ENCODE data around the gene DDX31. TPM values are rescaled to one million over a fixed set of nuclear protein-coding genes. Genes with fewer than 3 reads are reported as not detected.

DDX31 gene
- total RNA-seq, 1 experiment from 2014 or later: 19.2 TPM

DNA sequence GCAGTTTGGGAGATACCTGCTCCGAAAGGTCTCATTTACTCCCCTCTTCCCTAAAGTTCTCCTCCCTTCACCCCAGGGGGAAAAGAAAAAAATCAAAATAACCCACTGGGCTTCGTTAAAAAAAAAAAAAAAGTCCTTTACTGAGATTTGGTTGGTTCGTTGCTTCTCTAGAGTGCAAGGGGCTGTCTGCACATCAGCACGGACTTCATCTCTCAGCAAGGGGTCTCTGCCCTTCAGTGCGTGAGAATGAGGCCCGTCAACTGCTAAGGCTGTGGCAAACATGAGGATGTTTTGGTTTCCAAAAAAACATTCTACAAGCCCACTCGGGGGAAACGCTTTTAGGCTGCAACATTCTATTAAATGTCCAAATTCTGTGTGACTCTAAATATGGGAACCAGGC, 77.3 kb downstream of the DDX31 start:
- CTCF ChIA-PET: no interaction called here
- POLR2A ChIA-PET (ENCODE audit: unreplicated experiment): no interaction called here
- H3K4me2 ChIP-seq: no peak overlapping the region
- H3K9me2 ChIP-seq (ENCODE audit: insufficient read depth): no peaks in the 10 kb centered on the region
- no peaks in the 10 kb centered on the region for H3K4me1 ChIP-seq (replicated peaks; ENCODE audit: insufficient read depth)
- no peaks in the 10 kb centered on the region for H3K79me2 ChIP-seq (ENCODE audit: low read depth)
- no TSS peak for BruUV-seq (replicated peaks)
- no peaks in the 10 kb centered on the region for H3K9me3 ChIP-seq (ENCODE audit: insufficient read depth, low read depth)
- H3K27me3 ChIP-seq (ENCODE audit: insufficient read depth, low read depth): no peaks in the 10 kb centered on the region
- peaks cover 6% of the 10 kb centered on the region; the same call in 1 of the 2 replicates for H4K20me1 ChIP-seq (ENCODE audit: insufficient read depth)
- TF ChIP-seq EZH2 (IDR thresholded peaks at IDR 0.05; ENCODE audit: low read depth): no peak
- TF ChIP-seq, protein P1, sequence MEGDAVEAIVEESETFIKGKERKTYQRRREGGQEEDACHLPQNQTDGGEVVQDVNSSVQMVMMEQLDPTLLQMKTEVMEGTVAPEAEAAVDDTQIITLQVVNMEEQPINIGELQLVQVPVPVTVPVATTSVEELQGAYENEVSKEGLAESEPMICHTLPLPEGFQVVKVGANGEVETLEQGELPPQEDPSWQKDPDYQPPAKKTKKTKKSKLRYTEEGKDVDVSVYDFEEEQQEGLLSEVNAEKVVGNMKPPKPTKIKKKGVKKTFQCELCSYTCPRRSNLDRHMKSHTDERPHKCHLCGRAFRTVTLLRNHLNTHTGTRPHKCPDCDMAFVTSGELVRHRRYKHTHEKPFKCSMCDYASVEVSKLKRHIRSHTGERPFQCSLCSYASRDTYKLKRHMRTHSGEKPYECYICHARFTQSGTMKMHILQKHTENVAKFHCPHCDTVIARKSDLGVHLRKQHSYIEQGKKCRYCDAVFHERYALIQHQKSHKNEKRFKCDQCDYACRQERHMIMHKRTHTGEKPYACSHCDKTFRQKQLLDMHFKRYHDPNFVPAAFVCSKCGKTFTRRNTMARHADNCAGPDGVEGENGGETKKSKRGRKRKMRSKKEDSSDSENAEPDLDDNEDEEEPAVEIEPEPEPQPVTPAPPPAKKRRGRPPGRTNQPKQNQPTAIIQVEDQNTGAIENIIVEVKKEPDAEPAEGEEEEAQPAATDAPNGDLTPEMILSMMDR (conservative IDR thresholded peaks at IDR 0.05): no peak
- H3K36me3 ChIP-seq (ENCODE audit: low read depth): no peaks in the 10 kb centered on the region
- H2AFZ ChIP-seq: no peak overlapping the region
- DNase-seq: peak in 1 of 2 experiments; percentile 4
- H3F3A ChIP-seq (ENCODE audit: insufficient read depth, low read depth): no peaks in the 10 kb centered on the region
- intact Hi-C loops (cut with micrococcal nuclease; ENCODE audit: unreplicated experiment): no loop called here
- H3K4me3 ChIP-seq: no peak overlapping the region
- no peak overlapping the region for H3K27ac ChIP-seq

DNA sequence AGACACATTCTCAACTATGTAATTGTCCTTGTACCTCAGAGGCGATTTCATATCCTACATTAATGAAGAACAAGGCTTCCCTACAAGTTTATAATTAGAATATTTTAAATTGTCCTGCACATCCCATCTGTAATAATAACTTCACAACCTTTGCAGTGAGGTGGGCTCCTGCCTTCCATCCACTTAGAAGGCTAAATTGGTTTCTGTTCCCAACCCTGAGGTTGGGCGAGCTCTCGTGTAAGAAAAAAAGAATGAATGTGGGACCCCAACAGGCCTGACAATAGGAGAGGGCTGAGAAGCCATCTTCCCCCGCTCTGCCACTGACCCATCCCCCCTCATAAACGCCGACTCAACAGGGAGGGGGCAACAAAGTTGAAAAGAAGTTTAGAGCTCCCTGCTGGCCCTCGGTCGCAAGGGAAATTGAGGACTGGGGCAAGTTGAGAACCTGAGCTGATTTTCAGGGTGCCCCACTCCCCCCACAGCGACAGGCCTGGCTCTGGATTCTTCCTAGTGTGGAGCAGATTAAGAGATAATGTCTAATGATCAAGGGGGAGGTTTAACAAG, 78.0 kb downstream of the DDX31 start:
- no TSS peak for BruUV-seq (replicated peaks)
- Histone ChIP-seq H3K79me2 (ENCODE audit: low read depth) (no peaks in the 10 kb centered on the region), H3K9me2 (ENCODE audit: insufficient read depth) (no peaks in the 10 kb centered on the region), H3K4me2 (no peak overlapping the region), H3K27me3 (ENCODE audit: insufficient read depth, low read depth) (no peaks in the 10 kb centered on the region), H3K27ac (no peak overlapping the region), H2AFZ (no peak overlapping the region), H3K4me1 (replicated peaks; ENCODE audit: insufficient read depth) (no peaks in the 10 kb centered on the region), H3K4me3 (no peak overlapping the region), H3F3A (ENCODE audit: insufficient read depth, low read depth) (no peaks in the 10 kb centered on the region), H3K36me3 (ENCODE audit: low read depth) (no peaks in the 10 kb centered on the region), H3K9me3 (ENCODE audit: insufficient read depth, low read depth) (no peaks in the 10 kb centered on the region), H4K20me1 (ENCODE audit: insufficient read depth) (peaks cover 6% of the 10 kb centered on the region; the same call in 1 of the 2 replicates)
- CTCF ChIA-PET: no interaction called here
- intact Hi-C loops (cut with micrococcal nuclease; ENCODE audit: unreplicated experiment): no loop called here
- TF ChIP-seq, protein P1 (conservative IDR thresholded peaks at IDR 0.05): no peak
- no peak for TF ChIP-seq EZH2 (IDR thresholded peaks at IDR 0.05; ENCODE audit: low read depth)
- POLR2A ChIA-PET (ENCODE audit: unreplicated experiment): no interaction called here
- peak in 1 of 2 experiments; percentile 28 for DNase-seq

DNA sequence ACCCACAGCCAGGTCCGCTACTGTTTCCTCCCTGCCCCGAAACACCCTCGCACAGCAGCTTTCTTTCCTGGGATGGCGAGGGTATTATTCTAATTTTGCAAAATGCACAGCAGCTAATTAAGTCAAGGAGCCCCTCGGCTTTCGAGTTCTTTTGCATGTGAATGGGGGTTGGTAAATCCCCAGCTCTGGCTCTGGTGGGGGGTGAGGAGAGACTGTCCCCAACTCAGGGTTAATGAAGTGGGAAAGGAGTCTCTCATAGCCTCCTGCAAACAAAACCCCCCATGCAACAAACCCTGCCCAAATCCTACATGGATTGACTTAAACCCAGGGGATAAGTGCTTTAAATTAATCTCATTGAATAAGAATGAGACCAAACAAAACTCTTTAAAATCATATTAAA, 78.5 kb downstream of the DDX31 start:
- H3K4me1 ChIP-seq (replicated peaks; ENCODE audit: insufficient read depth): no peaks in the 10 kb centered on the region
- no peaks in the 10 kb centered on the region for H3K79me2 ChIP-seq (ENCODE audit: low read depth)
- ChIA-PET CTCF (no interaction called here), POLR2A (ENCODE audit: unreplicated experiment) (no interaction called here)
- no peaks in the 10 kb centered on the region for H3F3A ChIP-seq (ENCODE audit: insufficient read depth, low read depth)
- H3K4me2 ChIP-seq: no peak overlapping the region
- DNase-seq: no peak
- H3K27ac ChIP-seq: no peak overlapping the region
- 0 out of 2 replicates have a peak, but pooled peaks cover 3% of the 10 kb centered on the region for H4K20me1 ChIP-seq (ENCODE audit: insufficient read depth)
- intact Hi-C loops (cut with micrococcal nuclease; ENCODE audit: unreplicated experiment): no loop called here
- no peaks in the 10 kb centered on the region for H3K27me3 ChIP-seq (ENCODE audit: insufficient read depth, low read depth)
- H3K9me2 ChIP-seq (ENCODE audit: insufficient read depth): no peaks in the 10 kb centered on the region
- TF ChIP-seq, protein P1 (conservative IDR thresholded peaks at IDR 0.05): no peak
- TF ChIP-seq EZH2 (IDR thresholded peaks at IDR 0.05; ENCODE audit: low read depth): no peak
- no peak overlapping the region for H3K4me3 ChIP-seq
- BruUV-seq (replicated peaks): no TSS peak
- no peaks in the 10 kb centered on the region for H3K36me3 ChIP-seq (ENCODE audit: low read depth)
- H3K9me3 ChIP-seq (ENCODE audit: insufficient read depth, low read depth): no peaks in the 10 kb centered on the region
- no peak overlapping the region for H2AFZ ChIP-seq

Data from PC-9 (cell line).